HG03469 (cell line): ENCODE measurements around the gene FAM193A.
"Not testable (repeated sequence)": the region's sequence is repeated elsewhere in the genome, so short reads cannot be mapped to it uniquely, and the experiment has no call there.

Experiments used
- ATAC-seq: cut with Tn5 transposase; IDR thresholded peaks from one replicate; pipeline ENCODE4 v1.9.1; 2021; ENCODE audit warnings: mild to moderate bottlenecking, moderate library complexity, moderate number of reproducible peaks; ENCODE audit not compliant: unreplicated experiment

Gene FAM193A

GRCh38 chr4:2572076-2572475 lies 35.6 kb downstream of the FAM193A start:
- no peak for ATAC-seq

GRCh38 chr4:2572866-2573265 lies 36.4 kb downstream of the FAM193A start:
- ATAC-seq = no peak

DNA sequence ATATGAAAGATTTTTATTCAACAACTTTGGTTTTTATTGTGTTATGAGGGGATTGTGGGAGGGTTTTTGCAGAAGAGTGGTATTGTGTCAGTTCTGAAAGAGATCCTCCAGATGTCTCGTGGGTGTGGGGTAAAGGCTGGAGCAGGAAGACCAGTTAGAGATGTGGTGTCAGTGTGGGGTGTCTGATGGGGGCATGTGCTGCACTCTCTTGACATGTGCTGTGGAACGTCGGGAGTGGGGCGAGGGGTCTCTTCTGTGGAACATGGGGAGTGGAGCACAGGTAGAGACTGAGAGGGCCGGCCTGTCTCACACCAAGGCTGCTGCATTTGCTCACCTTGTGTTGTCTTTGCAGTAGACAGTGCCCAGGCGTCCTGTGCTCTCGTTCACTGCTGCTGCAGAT lies 37.6 kb downstream of the FAM193A start:
- ATAC-seq = no peak

DNA sequence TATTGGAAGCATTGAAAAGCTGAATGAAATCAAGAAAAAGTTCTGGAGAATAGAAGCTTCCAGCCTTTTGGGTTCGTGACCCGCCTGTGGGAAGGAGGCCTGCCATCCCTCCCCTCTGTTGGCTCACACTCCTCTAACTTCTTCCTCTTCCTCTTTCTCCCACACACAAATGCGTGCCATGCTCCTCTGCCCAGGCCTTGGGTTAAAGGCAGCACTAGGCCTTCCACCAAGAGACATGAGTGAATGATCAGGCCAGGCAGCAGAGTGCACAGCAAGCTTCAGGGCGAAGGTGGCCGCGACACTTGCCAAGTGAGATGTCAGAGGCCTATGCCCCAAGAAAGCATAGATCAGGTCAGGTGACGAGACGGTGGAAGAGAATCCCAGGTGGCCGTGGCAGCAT lies 38.4 kb downstream of the FAM193A start:
- no peak for ATAC-seq

GRCh38 chr4:2576290-2576689 lies 39.8 kb downstream of the FAM193A start:
- ATAC-seq = no peak

- ATAC-seq = no peak
These were observed 41.7 kb downstream of the FAM193A start for GRCh38 chr4:2578106-2578505.

- ATAC-seq = no peak
These were observed 43.5 kb downstream of the FAM193A start for GRCh38 chr4:2579910-2580309.

DNA sequence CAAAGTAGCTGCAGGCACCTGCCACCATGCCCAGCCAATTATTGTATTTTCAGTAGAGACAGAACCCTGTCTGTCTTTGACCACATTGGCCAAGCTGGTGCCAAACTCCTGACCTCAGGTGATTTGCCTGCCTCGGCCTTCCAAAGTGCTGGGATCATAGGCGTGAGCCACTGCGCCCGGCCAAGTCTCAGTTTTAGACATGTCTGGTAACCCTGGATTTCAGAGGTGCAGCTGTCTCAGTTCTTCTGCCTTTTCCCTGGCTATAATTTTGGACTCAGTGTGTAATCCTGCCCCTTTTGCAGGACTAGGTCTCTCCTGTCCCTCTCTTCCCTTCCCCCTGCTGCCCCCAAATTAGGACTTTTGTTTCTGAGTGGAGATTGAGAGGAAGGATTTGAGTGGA lies 46.6 kb downstream of the FAM193A start:
- ATAC-seq = no peak

GRCh38 chr4:2583517-2583916 lies 47.1 kb downstream of the FAM193A start:
- ATAC-seq = no peak

- ATAC-seq = no peak
These were observed 50.1 kb downstream of the FAM193A start for GRCh38 chr4:2586502-2586901.

GRCh38 chr4:2587213-2587823 lies 50.9 kb downstream of the FAM193A start:
- ATAC-seq = no peak

DNA sequence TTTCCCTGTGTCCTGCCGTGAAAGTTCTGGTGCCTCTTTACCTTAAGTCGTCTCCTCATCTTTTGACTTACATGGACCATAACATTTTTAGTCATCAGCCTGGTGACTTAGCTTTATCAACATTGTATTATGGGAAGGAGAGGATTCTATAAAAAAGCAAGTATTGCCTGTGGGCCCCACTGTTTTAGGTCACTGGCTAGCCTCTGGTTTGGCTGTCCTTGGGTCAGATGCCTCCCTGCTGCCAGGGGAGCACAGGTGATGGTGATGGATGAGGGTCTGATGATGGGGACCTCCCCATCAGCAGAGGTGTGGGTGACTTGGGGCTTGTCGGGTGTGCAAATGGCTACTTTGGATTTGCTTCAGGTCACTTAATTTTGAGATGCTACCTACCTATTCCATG lies 51.8 kb downstream of the FAM193A start:
- no peak for ATAC-seq

GRCh38 chr4:2591189-2591588 lies 54.7 kb downstream of the FAM193A start:
- ATAC-seq = no peak

GRCh38 chr4:2592014-2592413 lies 55.6 kb downstream of the FAM193A start:
- not testable (repeated sequence) for ATAC-seq

DNA sequence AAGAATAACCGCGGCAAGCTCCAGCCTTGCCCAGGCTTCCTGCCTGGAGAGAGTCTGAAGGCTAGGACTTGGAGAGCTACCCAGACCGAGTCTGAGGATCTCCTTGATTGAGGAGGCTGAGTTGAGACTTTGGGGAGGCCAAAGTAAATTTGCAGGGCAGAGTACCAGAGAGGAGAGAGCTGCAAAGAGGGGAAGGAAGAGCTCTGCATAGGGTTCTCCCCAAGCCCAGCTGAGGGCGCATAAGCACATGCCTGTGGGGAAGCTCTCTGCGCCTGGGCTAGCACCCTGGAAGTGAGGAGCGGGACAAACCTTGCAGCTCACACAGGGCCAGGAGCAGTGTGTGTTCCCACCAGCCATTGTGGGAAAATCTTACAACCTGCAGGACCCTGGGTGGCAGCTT lies 56.1 kb downstream of the FAM193A start:
- no peak for ATAC-seq

GRCh38 chr4:2593003-2593402 lies 56.6 kb downstream of the FAM193A start:
- ATAC-seq = no peak

- no peak for ATAC-seq
These were observed 59.0 kb downstream of the FAM193A start for GRCh38 chr4:2595436-2595835.

GRCh38 chr4:2595952-2596552 lies 59.6 kb downstream of the FAM193A start:
- no peak for ATAC-seq

DNA sequence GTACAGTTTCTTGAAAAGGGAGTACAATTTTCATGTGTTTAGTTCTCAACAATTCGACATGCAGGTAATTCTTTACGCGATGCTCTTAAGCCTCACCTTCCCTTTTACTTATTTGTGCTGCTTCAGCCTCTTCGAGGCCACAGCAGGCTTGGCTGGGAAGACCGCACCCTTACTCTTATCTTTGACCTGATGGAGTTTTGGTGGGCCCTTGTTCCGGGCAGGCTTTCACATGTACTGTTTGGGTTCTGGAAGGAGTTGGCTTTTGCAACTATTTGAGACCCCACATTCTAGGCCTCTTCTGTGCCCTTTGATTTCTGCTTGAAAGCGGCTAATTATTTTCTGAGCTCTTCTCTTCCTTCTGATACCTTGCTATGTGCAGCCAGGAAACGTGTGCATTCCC lies 60.2 kb downstream of the FAM193A start:
- ATAC-seq = no peak

DNA sequence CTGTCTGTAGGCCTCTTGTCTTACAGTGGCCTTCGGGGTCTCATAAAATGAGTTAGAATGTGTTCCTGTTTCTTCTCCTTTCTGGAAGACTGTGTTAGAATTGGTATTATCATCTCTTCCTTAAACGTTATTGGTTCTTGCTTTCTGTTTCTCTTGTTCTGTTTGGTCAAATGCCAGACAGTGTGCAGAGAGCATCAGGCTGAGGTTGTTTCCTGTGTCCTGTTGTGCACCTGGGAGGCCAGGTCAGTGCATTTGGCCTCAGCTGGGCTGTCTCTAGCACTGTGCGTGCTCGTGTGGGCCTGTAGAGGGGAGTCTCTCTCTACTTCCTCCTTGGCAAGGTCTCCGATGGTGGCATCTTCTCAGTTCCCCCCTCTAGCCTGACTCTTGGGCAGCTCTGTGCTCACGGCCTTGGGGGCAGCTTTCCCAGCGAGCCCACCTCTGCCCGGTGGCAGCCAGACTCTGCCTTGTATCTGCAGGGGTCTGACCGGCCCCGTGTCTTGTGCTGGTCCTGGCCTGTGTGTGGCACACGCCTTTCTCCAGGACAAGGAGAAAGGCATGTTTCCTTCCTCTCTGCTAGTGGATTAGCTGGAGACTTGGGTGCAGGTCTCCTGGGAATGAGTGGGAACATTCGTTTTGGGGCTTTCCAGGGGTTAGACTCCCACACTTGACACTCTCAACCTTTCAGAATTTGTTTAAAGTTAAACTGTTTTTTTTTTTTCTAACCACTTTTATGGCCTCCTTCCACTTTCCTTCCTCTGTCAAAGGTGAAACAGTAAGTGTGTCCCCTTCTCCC lies 62.3 kb downstream of the FAM193A start:
- ATAC-seq = no peak

- ATAC-seq = no peak
These were observed 62.8 kb downstream of the FAM193A start for GRCh38 chr4:2599304-2599654.

- ATAC-seq = no peak
These were observed 64.4 kb downstream of the FAM193A start for GRCh38 chr4:2600878-2601277.
